COLO668 (cell line): ENCODE measurements around the gene DOCK4.
"Not testable (repeated sequence)": the region's sequence is repeated elsewhere in the genome, so short reads cannot be mapped to it uniquely, and the experiment has no call there.

Experiments used
- DNase-seq: peaks from one replicate; lab custom pipeline; 2025; ENCODE audit not compliant: unreplicated experiment; lab: John Stamatoyannopoulos, UW

Gene DOCK4

DNA sequence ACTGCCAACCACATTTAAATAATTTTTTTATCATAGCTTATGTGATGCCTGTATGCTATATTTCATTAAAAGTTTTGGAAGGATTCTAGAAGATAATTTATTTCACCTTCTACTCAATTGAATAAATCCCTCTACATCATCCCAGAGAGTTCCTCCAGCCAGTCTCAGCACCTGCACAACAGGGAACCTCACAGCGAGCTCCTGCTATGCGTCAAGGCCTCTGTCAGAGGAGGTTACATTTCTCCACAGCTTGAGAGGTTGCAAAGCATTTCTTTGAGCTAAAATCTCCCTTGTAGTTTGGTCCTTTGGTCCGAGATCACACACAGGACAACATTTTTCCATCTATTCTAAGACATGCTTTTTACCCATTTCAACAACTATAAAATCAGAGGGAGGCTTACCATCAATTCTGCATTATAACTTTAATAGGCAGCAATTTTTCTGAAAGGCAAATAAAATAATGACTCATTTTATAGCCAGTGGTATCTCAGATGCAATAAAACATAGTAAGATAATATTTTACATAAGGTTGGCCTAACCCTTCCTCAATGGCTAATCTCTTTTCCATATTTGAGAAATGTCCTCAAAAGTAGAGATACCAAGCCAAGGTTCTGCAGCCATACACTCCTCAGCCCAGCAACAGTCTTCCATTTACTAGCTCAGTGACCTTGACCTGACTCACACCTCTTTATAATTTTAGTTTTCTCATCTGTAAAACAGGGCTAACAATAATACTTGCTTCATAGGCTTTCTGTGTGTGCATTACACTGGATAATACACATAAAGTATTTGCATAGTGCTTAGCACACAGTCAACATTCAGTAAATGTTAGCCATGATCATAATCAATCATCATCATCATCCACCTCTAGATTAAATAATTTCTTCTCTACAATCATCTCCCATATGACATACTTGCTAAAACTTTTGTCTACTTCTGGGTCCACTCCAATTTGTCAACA lies 68.8 kb downstream of the DOCK4 start:
- DNase-seq = no peak

DNA sequence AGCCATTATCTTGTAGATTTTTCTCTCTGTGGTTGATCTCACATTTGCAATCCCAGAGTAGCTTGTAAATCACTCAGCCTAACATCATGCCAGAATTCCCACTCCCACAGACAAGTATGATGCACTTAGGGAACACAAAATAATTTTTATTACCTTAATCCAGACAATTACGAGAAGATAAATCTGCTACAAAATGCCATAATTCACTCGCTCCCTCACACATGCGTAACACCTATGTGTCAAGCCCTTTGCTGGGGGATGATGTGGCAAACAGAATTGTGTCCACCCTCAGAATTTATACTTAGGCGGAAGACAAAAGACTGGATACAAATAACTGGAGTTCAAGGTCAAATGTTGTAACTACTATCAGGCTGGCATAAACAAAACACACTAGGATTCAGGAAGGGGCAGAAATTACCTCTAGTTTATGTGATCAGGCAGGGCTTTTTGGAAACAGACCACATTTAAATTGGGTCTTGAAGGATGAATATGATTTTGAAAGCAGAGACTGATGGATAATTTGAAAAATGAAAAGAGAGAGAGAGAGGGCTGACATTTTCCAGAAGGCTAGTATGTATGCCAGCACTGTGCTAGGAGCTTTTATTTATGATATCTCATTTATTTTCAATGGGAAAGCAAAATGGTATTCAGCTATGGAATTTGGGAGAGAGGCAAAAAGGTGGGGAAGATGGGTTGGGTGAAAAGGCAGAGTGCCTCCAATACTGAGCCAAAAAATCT lies 69.8 kb downstream of the DOCK4 start:
- DNase-seq = no peak

- no peak for DNase-seq
Measured at GRCh38 chr7:112135815-112136214, 70.4 kb downstream of the DOCK4 start.

DNA sequence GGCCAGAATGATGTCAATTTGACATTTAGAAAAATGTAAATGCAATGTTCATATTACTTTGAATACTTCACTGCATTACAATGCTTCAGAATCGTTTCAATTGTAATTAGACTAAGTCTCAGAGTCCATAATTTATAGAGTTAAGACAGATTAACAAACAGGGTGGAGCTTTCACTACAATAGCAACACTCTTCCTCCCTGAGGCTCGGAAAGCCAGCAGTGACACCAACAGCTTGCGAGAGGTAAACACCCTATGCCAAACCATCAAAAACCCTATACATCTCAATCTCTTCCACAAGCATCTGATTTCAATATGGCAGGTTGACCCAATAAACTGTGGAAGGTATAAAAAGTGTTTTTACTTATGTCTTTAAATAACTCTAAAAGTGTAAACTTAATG lies 72.2 kb downstream of the DOCK4 start:
- no peak for DNase-seq

DNA sequence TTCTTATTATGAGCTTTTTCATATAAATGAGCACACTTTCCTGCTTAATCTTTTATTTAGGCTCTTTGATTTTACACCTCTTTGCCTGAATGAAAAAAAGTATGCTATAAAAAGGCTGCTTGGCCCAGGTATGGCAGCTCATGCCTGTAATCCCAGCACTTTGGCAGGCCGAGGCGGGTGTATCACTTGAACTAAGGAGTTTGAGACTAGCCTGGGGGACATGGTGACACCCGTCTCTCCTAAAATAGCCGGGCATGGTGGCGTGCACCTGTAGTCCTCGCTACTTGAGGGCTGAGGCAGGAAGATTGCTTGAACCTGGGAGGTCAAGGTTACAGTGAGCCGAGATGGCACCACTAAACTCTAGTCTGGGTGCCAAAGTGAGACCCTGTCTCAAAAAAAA lies 72.9 kb downstream of the DOCK4 start:
- DNase-seq = no peak

DNA sequence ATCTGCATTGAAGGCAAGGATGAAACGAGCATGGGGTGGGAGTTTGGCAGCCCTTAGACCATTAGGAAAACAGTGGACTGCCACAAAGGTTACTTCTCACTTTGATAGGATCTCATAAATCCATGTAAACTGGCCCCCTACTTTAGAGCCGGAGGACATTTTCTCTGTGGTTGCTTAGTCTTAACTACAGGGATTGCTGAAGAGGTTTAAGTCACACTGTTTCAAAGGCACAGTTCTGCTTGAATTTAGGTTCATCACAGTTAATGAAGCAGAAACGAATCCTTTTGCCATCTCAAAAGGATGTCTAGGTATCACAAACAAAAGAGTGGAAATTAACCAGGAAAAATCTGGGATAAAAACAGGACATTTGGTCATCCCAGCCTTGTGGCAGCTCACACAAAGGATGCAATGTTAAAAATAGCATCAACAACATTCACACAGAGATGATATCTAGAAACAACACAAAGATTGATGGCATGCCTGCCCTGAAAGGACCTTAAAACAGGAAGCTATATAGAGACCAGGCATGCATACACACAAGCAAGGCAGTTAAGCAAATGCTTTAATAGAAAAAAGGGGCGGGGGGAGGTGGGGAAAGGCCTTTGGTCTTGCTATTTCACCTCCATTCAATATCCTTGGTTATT lies 74.0 kb downstream of the DOCK4 start:
- no peak for DNase-seq

DNA sequence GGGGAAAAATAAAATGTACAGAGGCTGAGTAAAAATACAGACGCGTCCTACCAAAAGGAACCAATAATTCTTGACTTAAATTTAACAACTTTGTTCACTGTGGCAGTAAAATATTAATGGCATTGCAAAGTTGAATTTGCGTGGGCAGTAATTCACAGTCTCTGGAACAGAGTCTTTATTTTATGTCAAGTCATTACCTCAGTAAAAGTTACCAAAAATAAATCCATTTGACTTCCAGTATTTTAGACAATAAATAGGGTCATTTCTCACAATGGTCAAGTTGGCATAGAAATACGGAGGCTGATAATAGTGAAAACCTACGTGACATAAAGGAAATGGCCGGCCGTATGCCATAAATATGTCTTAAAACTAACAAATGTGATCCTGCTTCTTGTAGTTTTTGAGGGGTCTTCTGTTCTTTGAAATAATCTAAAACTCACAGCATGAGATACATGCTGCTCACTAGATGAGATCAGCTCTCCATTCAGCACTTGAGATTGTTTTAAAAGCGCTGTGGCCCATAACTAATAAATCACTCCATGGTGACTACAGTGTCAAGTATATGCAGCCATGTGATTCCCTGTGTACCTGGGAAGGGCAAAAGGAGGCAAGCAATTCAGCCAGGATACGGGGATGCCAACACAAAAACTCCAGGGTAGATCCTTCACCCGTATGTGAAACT lies 75.3 kb downstream of the DOCK4 start:
- DNase-seq = no peak

DNA sequence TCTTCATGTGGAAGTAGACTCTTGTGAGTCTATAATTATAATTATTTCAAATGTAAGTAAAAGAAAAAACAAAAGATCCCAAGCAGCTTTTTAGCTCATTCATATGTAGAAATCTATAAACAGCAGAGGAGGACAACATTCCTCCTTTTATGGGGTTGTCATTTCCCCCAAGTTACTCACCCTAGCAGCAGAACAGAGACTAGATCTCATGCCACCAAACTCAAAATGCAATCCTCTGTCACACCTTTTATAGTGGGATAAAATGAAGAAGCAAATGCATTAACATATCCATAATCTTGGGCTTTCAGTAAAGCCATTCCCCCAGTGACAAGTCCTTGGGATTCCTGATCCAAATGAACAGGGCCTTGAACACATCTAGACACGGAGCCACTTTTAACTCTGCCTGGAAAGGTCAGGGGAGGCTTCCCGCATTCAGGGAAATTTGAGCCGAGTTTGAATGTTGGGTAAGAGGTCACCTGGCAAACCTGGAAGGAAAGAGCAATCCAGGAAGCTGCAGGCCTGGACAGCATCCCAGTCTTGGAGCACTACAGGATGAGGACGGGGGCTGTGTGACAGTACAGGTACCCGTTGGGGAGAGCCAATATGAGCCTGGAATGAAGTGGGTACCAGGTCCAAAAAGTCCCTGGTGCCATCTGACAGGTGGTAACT lies 76.4 kb downstream of the DOCK4 start:
- DNase-seq = peak; percentile 36

DNA sequence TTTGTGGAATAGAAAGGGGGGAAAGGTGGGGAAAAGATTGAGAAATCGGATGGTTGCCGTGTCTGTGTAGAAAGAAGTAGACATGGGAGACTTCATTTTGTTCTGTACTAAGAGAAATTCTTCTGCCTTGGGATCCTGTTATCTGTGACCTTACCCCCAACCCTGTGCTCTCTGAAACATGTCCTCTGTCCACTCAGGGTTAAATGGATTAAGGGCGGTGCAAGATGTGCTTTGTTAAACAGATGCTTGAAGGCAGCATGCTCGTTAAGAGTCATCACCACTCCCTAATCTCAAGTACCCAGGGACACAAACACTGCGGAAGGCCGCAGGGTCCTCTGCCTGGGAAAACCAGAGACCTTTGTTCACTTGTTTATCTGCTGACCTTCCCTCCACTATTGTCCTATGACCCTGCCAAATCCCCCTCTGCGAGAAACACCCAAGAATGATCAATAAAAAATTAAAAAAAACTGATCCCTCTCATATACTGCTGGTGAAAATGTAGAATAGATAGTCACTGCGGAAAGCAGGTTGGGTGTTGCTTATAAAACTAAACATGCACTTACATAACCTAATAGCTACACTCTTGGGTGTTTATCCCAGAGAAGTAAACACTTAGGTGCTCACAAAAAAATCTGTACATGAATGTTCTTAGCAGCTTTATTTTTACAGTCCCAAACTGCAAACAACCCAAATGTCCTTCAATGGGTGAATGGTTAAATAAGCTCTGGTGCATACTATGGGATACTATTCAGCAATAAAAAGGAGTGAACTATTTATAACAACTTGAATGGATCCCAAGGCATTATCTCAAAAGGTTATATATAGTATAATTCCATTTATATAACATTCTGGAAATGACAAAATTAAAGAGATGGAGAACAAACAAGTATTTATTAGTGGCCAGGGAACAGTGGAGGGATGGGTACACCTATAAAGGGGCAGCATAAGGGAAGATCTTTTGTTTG lies 77.5 kb downstream of the DOCK4 start:
- DNase-seq = not testable (repeated sequence)

DNA sequence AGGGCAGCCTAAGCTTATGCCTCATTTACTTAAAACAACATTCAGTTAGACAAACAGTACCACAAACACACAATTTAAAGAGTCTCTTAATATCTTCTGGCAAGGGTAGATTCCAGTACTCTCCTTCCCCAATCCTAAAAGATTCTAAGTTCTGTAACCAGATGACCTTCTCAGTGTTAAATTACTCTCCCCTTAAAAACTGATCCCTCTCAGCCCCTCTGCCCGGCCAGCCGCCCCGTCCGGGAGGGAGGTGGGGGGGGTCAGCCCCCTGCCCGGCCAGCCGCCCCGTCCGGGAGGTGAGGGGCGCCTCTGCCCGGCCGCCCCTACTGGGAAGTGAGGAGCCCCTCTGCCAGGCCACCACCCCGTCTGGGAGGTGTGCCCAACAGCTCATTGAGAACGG lies 78.2 kb downstream of the DOCK4 start:
- not testable (repeated sequence) for DNase-seq

- DNase-seq = no peak
Measured at GRCh38 chr7:112125250-112125649, 80.9 kb downstream of the DOCK4 start.

DNA sequence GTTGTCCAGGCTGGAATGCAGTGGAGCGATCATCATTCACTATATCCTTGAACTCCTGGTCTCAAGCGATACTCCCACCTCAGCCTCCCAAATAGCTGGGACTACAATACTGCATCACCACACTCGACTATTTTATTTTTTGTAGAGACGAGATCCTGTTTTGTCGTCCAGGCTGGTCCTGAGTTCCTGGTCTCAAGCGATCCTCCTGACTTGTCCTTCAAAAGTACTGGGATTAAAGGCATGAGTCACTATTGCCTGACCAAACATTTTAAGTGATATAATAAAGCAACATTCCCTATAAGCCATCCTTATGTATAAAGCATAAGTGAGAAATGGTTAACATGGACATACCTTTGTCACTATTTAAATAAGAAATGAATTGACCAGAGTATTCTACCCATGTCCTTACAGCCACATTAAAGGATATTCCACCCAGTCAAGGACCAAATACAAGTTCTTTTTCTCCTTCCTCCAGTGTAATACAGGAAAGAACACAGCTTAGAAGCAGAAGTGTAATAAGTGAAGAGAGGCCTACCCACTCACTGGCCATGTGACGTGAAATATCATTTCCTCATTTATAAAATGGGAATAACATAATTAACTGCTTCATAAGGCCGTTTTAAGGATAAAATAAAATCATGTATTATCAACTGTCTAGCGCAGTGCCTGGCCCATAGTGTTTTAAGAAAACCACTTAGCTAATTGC lies 82.0 kb downstream of the DOCK4 start:
- DNase-seq = no peak

- DNase-seq = no peak
Measured at GRCh38 chr7:112122798-112123197, 83.4 kb downstream of the DOCK4 start.

DNA sequence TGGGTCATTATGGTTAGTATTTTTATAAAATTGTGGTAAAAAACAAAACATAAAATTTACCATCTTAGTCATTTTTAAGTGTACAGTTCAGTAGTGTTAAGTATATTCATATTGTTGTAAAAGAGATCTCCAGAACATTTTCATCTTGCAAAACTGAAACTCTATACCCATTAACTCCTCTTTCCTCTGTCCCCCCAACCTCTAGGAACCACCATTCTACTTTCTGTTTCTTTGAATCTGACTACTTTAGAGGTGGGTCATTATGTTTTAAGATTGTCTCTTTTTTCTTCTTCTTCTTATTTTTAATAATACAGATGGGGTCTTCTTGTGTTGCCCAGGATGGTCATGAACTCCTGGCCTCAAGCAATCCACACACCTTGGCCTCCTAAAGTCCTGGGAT lies 84.1 kb downstream of the DOCK4 start:
- DNase-seq = no peak

- no peak for DNase-seq
Measured at GRCh38 chr7:112121318-112121717, 84.9 kb downstream of the DOCK4 start.

GRCh38 chr7:112120696-112121217 lies 85.4 kb downstream of the DOCK4 start:
- no peak for DNase-seq

GRCh38 chr7:112118581-112119566 lies 87.3 kb downstream of the DOCK4 start:
- no peak for DNase-seq
